Nephron (organoid): ENCODE data around the gene IGF2R.
"Not testable (repeated sequence)": the region's sequence is repeated elsewhere in the genome, so short reads cannot be mapped to it uniquely, and the experiment has no call there.

ENCODE experiments used
- H3K27ac Mint-ChIP-seq, 3 experiments: 2 replicates each; pipeline ENCODE4 v1.8.0; 2020; ENCODE audit warnings: mixed read lengths in 3 of 3, mild to moderate bottlenecking in 2 of 3, moderate library complexity in 1 of 3
- H3K27me3 Mint-ChIP-seq: 2 replicates; pipeline ENCODE4 v1.8.0; 2021; ENCODE audit warnings: low read depth, mild to moderate bottlenecking, moderate library complexity, mixed read lengths
- H3K36me3 Mint-ChIP-seq: 2 replicates; pipeline ENCODE4 v1.8.0; 2020; ENCODE audit warnings: low read depth, mixed read lengths
- H3K4me1 Mint-ChIP-seq: 2 replicates; pipeline ENCODE4 v1.8.0; 2020; ENCODE audit warnings: mixed read lengths
- H3K4me3 Mint-ChIP-seq, 3 experiments: 2 replicates each; pipeline ENCODE4 v1.8.0; 2020; ENCODE audit warnings: mild to moderate bottlenecking in 3 of 3, mixed read lengths in 3 of 3, moderate library complexity in 2 of 3
- H3K9me3 Mint-ChIP-seq: 2 replicates; pipeline ENCODE4 v1.8.0; 2020; ENCODE audit warnings: mixed read lengths
- TF ChIP-seq, protein P1 (sequence below), 3 experiments: fragments of 200-600 bp; sonication (generic); IDR thresholded peaks; one replicate each; pipeline ENCODE4 v1.5.0; 2021; ENCODE audit warnings: antibody characterized with exemption in 3 of 3; ENCODE audit not compliant: unreplicated experiment in 3 of 3

The IGF2R gene

GRCh38 chr6:159997498-159998101, 28.7 kb downstream of the IGF2R start:
- Mint-ChIP-seq H3K27me3 (no peaks in the 10 kb centered on the region), H3K36me3 (peaks cover 73% of the 10 kb centered on the region), H3K27ac (peak overlapping the region in 1 of 3 experiments; percentile 40), H3K4me3 (no peak overlapping the region), H3K9me3 (peaks cover 8% of the 10 kb centered on the region), H3K4me1 (peaks cover 7% of the 10 kb centered on the region)
- TF ChIP-seq, protein P1, sequence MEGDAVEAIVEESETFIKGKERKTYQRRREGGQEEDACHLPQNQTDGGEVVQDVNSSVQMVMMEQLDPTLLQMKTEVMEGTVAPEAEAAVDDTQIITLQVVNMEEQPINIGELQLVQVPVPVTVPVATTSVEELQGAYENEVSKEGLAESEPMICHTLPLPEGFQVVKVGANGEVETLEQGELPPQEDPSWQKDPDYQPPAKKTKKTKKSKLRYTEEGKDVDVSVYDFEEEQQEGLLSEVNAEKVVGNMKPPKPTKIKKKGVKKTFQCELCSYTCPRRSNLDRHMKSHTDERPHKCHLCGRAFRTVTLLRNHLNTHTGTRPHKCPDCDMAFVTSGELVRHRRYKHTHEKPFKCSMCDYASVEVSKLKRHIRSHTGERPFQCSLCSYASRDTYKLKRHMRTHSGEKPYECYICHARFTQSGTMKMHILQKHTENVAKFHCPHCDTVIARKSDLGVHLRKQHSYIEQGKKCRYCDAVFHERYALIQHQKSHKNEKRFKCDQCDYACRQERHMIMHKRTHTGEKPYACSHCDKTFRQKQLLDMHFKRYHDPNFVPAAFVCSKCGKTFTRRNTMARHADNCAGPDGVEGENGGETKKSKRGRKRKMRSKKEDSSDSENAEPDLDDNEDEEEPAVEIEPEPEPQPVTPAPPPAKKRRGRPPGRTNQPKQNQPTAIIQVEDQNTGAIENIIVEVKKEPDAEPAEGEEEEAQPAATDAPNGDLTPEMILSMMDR (IDR thresholded peaks at IDR 0.05; ENCODE audit: unreplicated experiment in 3 of 3) = no peak

- peaks cover 65% of the 10 kb centered on the region for H3K36me3 Mint-ChIP-seq
- peaks cover 9% of the 10 kb centered on the region for H3K9me3 Mint-ChIP-seq
Measured at GRCh38 chr6:159998538-159998937, 29.7 kb downstream of the IGF2R start.

GRCh38 chr6:159999240-159999671, 30.4 kb downstream of the IGF2R start:
- TF ChIP-seq, protein P1 (IDR thresholded peaks at IDR 0.05; ENCODE audit: unreplicated experiment in 3 of 3) = no peak
- no peaks in the 10 kb centered on the region for H3K27me3 Mint-ChIP-seq
- H3K4me1 Mint-ChIP-seq = peaks cover 14% of the 10 kb centered on the region
- H3K36me3 Mint-ChIP-seq = peaks cover 65% of the 10 kb centered on the region
- no peak overlapping the region for H3K27ac Mint-ChIP-seq
- peaks cover 11% of the 10 kb centered on the region for H3K9me3 Mint-ChIP-seq
- H3K4me3 Mint-ChIP-seq = no peak overlapping the region

More at GRCh38 chr6:159998538-159998937, 29.7 kb downstream of the IGF2R start:
- Mint-ChIP-seq H3K27me3 (no peaks in the 10 kb centered on the region), H3K4me1 (peaks cover 9% of the 10 kb centered on the region), H3K4me3 (no peak overlapping the region), H3K27ac (no peak overlapping the region)
- TF ChIP-seq, protein P1 (IDR thresholded peaks at IDR 0.05; ENCODE audit: unreplicated experiment in 3 of 3) = no peak

- Mint-ChIP-seq H3K36me3 (peaks cover 63% of the 10 kb centered on the region), H3K4me3 (no peak overlapping the region), H3K4me1 (peaks cover 14% of the 10 kb centered on the region), H3K27ac (no peak overlapping the region), H3K9me3 (peaks cover 6% of the 10 kb centered on the region), H3K27me3 (no peaks in the 10 kb centered on the region)
- TF ChIP-seq, protein P1 (IDR thresholded peaks at IDR 0.05; ENCODE audit: unreplicated experiment in 3 of 3) = no peak
Measured at GRCh38 chr6:160000280-160000704, 31.4 kb downstream of the IGF2R start.

GRCh38 chr6:160000893-160001427, 32.1 kb downstream of the IGF2R start:
- H3K9me3 Mint-ChIP-seq, H3K27me3 Mint-ChIP-seq, H3K4me1 Mint-ChIP-seq, H3K4me3 Mint-ChIP-seq, H3K27ac Mint-ChIP-seq: not testable (repeated sequence)
- H3K36me3 Mint-ChIP-seq = peaks cover 57% of the 10 kb centered on the region

- Mint-ChIP-seq H3K27ac (no peak overlapping the region), H3K36me3 (peaks cover 62% of the 10 kb centered on the region), H3K4me3 (no peak overlapping the region), H3K27me3 (no peaks in the 10 kb centered on the region), H3K9me3 (peaks cover 9% of the 10 kb centered on the region), H3K4me1 (peaks cover 18% of the 10 kb centered on the region)
- TF ChIP-seq, protein P1 (IDR thresholded peaks at IDR 0.05; ENCODE audit: unreplicated experiment in 3 of 3) = no peak
Measured at GRCh38 chr6:160002882-160003281, 34.0 kb downstream of the IGF2R start.
